Right lobe of liver (tissue), 6 donors: ENCODE measurements around the gene CCBE1. TPM values are rescaled to one million over a fixed set of nuclear protein-coding genes. Genes with fewer than 3 reads are reported as not detected.

ENCODE experiments used
- ATAC-seq, 4 donors: fragments of 200-7000 bp; cut with Tn5 transposase; one replicate each; pipeline ENCODE4 v1.9.1; 2020; ENCODE audit warnings: mild to moderate bottlenecking in 4 of 4, moderate library complexity in 4 of 4
- DNase-seq, 3 donors: peaks; one replicate each; pipeline ENCODE4 v3.0.0-alpha.2; 2020
- H3K27ac ChIP-seq, 3 donors: fragments of 200-600 bp; one replicate each; pipeline ENCODE4 v1.8.0; 2022
- H3K27me3 ChIP-seq, 2 donors: fragments of 200-600 bp; one replicate each; pipeline ENCODE4 v1.8.0; 2022
- H3K36me3 ChIP-seq, 4 donors: fragments of 200-600 bp; sonication (generic) in 1 of 4; one replicate each; pipeline versions ENCODE4 v1.5.1 to v1.8.0; 2017 to 2022; ENCODE audit warnings: control low read depth in 1 of 4
- H3K4me1 ChIP-seq, 4 donors: fragments of 200-600 bp; sonication (generic) in 1 of 4; one replicate each; pipeline versions ENCODE4 v1.5.1 to v1.8.0; 2017 to 2022; ENCODE audit warnings: control low read depth in 1 of 4
- H3K4me3 ChIP-seq, 3 donors: fragments of 200-600 bp; one replicate each; pipeline ENCODE4 v1.8.0; 2022
- H3K9me3 ChIP-seq, 4 donors: fragments of 200-600 bp; sonication (generic) in 1 of 4; one replicate each; pipeline versions ENCODE4 v1.5.1 to v1.8.0; 2017 to 2022; ENCODE audit warnings: control low read depth in 1 of 4
- CTCF ChIP-seq, 4 donors: fragments of 200-600 bp in 3 of 4; fragments of 450-650 bp in 1 of 4; IDR thresholded peaks; one replicate each; pipeline versions ENCODE4 v1.5.1 to v1.8.0; 2016 to 2022; ENCODE audit warnings: antibody characterized with exemption in 4 of 4, mild to moderate bottlenecking in 2 of 4
- POLR2A ChIP-seq: fragments of 450-650 bp; IDR thresholded peaks from one replicate; pipeline ENCODE4 v1.6.1; 2017; ENCODE audit warnings: antibody characterized with exemption, mild to moderate bottlenecking
- WGBS: methylation state at CpG from one replicate; pipeline ENCODE4 v1.1.6; 2018; ENCODE audit warnings: low coverage, low lambda C conversion rate; ENCODE audit not compliant: insufficient coverage; ENCODE audit errors: missing lambda C conversion rate; 5-methylcytosine and 5-hydroxymethylcytosine counted together
- intact Hi-C, 2 donors: fragments of 100-400 bp; cut with DNase I; formaldehyde crosslinking; loops; one replicate each; pipeline versions ENCODE4 v1.11.2 to v1.14.1; 2022
- total RNA-seq, 6 experiments: library from RNA; depleted of rRNA in 2 of 6; stranded (reverse); fragments of >200 nt in 2 of 6; fragmentation: NEBNext Ultra II Directional in 3 of 6; extraction: Animal tissue kit (Norgen Biotek cat#: 25700) in 3 of 6; gene quantifications; one replicate each; pipeline versions ENCODE4 v1.1.0 to v1.2.4, GENCODE V29; 2016 to 2023
- donor health status: DM: no; HTN: yes; CAD: no.
- donor health status: DM: no; HTN: no; CAD: no.
- donor health status: DM: no; HTN: no; CAD: no.
- donor health status: DM: no; HTN: yes; CAD: no.
- donor health status: DM: no; HTN: yes; CAD: no.

CCBE1 gene
- total RNA-seq, 6 experiments from 2014 or later: 2.7 to 6.9 (median 4.3) TPM

- no peaks in the 10 kb centered on the region for H3K36me3 ChIP-seq
- intact Hi-C loops: no loop called here
- no peak overlapping the region for H3K4me3 ChIP-seq
- WGBS: 39% methylated on average over 3 of the region's 5 CpGs
- ATAC-seq (no peak), DNase-seq (no peak)
- no peaks in the 10 kb centered on the region for H3K27me3 ChIP-seq
- no peak for TF ChIP-seq CTCF (IDR thresholded peaks at IDR 0.05)
- no peak for TF ChIP-seq POLR2A
- no peaks in the 10 kb centered on the region for H3K9me3 ChIP-seq
- H3K27ac ChIP-seq: no peak overlapping the region
- no peaks in the 10 kb centered on the region for H3K4me1 ChIP-seq
Observed at GRCh38 chr18:59657012-59657411, 40.2 kb downstream of the CCBE1 start.

GRCh38 chr18:59656373-59656887, 40.8 kb downstream of the CCBE1 start:
- no peak overlapping the region for H3K27ac ChIP-seq
- ATAC-seq (no peak), DNase-seq (no peak)
- no peaks in the 10 kb centered on the region for H3K4me1 ChIP-seq
- WGBS: 54% methylated on average over 6 of the region's 6 CpGs
- H3K9me3 ChIP-seq: no peaks in the 10 kb centered on the region
- no peak overlapping the region for H3K4me3 ChIP-seq
- H3K27me3 ChIP-seq: no peaks in the 10 kb centered on the region
- intact Hi-C loops: no loop called here
- TF ChIP-seq POLR2A (no peak), CTCF (IDR thresholded peaks at IDR 0.05) (no peak)
- no peaks in the 10 kb centered on the region for H3K36me3 ChIP-seq

GRCh38 chr18:59655676-59656075, 41.5 kb downstream of the CCBE1 start:
- H3K27me3 ChIP-seq: no peaks in the 10 kb centered on the region
- ATAC-seq (no peak), DNase-seq (no peak)
- H3K4me1 ChIP-seq: no peaks in the 10 kb centered on the region
- no peak overlapping the region for H3K27ac ChIP-seq
- H3K36me3 ChIP-seq: no peaks in the 10 kb centered on the region
- WGBS: 57% methylated on average over 1 of the region's 2 CpGs
- H3K4me3 ChIP-seq: no peak overlapping the region
- TF ChIP-seq POLR2A: no peak
- TF ChIP-seq CTCF (IDR thresholded peaks at IDR 0.05): no peak
- H3K9me3 ChIP-seq: no peaks in the 10 kb centered on the region
- intact Hi-C loops: no loop called here

GRCh38 chr18:59651071-59651470, 46.2 kb downstream of the CCBE1 start:
- ATAC-seq (no peak), DNase-seq (no peak)
- Histone ChIP-seq H3K9me3 (no peaks in the 10 kb centered on the region), H3K27me3 (no peaks in the 10 kb centered on the region), H3K4me1 (no peaks in the 10 kb centered on the region), H3K27ac (no peak overlapping the region), H3K4me3 (no peak overlapping the region), H3K36me3 (no peaks in the 10 kb centered on the region)
- intact Hi-C loops: no loop called here
- WGBS: 58% methylated on average over 4 of the region's 5 CpGs
- no peak for TF ChIP-seq POLR2A
- TF ChIP-seq CTCF (IDR thresholded peaks at IDR 0.05): no peak

- intact Hi-C loops: no loop called here
- H3K27ac ChIP-seq: no peak overlapping the region
- 56% methylated on average over 11 of the region's 11 CpGs for WGBS
- no peaks in the 10 kb centered on the region for H3K36me3 ChIP-seq
- DNase-seq: no peak
- TF ChIP-seq POLR2A (no peak), CTCF (IDR thresholded peaks at IDR 0.05) (no peak)
- H3K9me3 ChIP-seq: no peaks in the 10 kb centered on the region
- ATAC-seq: no peak
- no peaks in the 10 kb centered on the region for H3K27me3 ChIP-seq
- no peaks in the 10 kb centered on the region for H3K4me1 ChIP-seq
- H3K4me3 ChIP-seq: no peak overlapping the region
Observed at GRCh38 chr18:59650266-59650820, 46.9 kb downstream of the CCBE1 start.
